Measurements from ENCODE around the gene TAS1R3.
A peak's percentile ranks its signal among the peaks of the same experiment; 100 is the strongest.

The TAS1R3 gene

DNA sequence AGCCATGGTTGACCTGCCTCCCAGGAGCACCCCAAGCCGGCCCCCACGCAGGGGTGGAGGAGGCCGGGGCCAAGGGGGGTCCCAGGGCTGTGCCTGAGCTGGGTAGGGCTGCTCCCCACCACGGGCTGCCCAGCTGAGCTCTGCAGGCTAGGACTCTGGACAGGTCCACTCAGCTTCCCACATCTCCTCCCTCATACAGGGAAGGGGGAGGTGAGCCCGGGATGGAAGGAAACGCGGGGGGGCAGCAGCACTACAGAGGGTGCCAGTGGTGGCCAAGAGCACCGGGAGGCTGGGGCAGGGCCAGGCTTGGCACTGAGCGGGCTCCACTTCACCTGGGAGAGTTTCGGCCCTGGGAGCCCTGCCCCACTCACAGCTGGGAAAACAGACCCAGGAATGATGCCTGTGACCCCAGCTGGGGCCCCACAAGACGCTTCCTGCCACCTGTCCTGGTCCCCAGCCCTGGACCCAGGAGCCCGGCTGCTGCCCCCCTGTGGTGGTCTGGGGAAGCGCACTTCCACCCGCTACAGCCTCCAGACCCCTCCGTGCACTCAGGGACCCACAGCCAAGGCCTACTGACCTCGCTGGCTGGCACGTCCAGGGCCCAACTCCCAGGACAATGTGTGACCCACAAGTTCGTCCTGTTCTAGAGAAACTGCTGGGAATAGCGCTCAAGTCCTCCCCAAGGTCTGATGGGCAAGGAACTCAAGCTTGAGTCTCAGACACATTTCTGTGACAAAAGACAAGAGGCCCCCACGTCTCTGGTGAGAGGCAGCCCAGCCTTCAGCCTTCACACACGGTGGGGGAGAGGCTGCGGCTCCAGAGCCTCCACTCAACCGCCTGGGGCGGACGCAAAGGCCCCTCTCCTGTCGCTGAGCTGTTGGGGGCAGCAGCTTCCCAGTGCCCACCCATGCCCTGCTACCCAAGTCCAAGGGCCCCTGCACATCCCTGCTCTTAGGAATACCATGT is 40.9 kb downstream of the TAS1R3 start:
- DNase-seq, result no peak

DNA sequence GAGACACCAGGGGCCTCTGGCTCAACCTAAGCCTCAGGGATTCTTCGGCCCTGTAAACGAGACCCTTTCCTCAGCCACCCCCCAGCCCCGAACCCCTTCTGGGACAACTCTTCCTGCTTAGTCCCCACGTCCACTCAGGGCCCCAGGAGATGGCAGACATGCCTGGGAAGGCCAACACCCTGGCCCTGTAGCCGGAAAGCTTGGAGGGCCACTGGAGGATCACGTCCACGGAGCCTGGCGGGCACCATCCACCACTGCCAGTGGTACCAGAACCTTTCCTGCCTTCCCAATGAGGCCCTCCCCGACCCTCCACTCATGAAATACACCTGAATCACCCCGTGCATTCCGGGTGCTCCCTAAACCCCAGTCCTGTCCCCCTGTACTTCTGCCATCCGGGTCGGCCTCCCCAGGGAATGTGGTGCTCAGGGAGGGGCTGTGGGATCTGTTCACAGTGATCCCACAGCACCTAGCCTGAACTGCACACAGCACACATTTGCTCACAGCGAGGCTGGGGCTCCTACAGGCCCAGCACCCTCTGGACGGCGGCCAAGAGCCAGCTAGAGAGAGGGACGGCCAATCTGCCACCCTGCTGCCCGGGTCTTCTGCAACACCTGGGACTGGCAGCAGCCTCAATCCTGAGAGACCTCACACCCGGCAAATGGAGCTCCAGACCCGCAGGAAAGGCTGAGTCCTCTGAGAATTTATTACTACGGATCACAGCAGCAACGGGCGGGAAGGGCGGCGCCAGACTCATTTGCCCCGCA is 42.2 kb downstream of the TAS1R3 start:
- no peak for DNase-seq

DNA sequence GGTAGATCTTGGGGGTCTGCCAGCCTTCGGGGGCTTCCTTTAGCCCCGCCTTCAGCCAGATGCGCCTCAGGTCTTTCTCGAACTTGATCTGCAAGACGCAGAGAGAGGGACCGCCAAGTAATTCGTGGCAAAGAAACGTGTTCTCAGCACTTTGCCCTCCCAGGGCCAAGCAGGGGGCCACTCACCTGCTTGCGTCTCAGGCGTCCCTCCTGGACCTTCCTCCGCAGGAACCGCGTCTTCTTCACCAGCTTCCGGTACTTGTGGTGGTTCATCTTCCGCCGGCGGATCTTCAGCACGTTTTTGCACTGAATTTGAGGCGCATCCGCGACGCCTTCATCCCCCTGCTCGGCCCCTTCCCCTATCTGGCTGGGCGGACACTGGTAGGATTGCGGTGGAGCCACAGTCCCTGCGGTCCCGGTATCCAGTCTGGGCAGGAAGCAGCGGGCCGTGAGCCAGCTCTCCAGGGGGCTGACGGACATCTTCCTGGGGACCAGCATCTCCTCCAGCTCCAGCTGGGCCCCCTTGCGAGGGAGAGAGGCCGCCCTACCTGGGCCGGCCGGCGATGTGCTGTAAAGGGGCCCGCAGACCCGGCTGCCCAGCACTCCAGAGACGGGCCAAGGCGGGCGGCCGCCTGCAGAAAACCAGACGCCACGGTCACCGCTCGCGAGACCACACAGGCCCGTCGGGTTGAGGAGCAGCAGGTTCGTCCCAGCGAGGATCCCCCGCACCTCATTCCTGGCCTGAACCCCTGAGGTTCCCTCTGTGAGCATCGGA is 42.9 kb downstream of the TAS1R3 start:
- no peak for DNase-seq

DNA sequence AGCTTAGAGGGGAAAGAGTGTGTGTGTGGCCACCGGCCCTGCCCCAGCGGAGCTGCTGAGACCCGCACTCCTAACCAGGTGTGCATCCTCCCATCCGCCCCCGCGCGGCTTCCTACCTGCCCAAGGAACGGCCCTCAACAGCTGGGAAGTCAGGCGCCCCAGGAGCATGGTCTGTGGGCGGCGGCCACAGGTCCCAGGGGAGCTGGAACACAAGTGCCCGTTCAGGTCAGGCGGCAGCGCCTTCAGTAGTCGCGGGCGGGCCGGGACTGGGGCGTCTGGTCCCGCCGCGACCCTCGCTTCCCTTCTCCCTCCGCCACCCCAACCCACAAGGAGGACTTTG is 43.5 kb downstream of the TAS1R3 start:
- DNase-seq, result no peak

DNA sequence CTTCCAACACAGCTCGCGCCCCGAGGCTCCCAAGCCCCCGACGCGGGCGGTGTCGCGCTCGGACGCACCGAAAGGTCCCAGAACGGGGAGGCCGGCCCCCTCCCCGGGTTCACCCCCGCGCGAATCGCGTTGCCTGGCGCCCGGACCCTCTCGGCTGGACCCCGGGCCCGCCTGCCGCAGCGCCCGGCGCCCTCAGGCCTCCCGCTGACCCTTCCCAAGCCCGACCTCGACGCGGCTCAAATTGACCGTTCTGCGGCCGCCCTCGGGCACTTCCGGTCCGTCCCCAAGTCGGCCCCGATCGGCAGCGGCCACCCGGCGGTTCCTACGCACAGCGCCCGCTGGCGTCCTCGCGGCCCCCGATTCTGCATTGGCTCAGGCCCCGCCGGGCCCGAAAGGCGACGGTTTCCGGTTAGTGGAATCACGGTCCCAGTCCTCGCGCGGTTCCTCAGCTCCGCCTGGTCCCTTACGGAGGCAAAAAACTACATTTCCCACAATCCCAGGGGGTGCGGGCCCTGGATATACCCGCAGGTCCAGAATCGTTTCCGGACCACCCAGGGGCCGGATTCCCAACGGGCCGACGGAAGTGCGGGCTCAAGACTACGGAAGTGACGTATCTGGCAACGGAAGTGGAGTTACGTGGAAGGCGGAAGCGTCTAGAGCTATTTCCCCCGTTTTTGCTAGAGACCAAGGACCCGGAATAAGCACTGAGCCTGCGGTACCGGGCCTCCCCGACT is 44.0 kb downstream of the TAS1R3 start, which contains the start of gene AURKAIP1:
Gene AURKAIP1, minus strand, starts transcription at position 279 of the 734 bp plus-strand sequence. CDS start 451 bp downstream, outside the sequence.
- DNase-seq, result peak; percentile 99

DNA sequence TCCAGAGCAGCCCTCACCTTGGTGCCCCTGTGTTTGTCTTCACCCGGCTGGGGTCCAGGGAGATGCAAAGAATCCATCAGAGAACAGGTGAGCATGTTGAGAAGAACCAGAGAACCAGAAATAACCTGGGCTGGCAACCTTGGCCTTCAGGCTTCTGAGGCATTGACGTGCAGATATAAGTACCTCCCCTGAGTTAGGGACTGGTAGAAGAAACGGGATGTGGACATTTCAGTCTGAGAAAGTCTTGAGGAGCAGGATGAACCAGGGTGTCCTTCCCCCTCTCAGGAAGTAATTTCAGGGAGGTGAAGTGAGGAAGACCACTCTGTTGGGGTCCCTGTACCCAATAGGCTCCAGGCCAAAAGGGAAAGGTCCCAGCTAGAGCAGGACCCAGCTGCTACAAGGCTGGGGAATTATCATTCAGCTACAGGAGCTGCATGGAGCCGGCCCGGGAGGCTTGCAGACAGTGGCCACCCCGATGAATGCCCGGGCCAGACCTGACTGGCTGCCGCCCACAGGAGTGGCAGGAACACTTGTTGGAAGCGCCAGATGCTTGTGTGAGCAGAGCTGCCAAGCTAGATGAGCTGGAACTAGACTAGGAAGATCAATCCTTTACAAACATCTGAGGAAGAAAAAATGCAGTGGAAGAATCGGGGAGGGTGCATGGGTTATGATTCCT is 45.6 kb downstream of the TAS1R3 start:
- DNase-seq, result no peak

DNA sequence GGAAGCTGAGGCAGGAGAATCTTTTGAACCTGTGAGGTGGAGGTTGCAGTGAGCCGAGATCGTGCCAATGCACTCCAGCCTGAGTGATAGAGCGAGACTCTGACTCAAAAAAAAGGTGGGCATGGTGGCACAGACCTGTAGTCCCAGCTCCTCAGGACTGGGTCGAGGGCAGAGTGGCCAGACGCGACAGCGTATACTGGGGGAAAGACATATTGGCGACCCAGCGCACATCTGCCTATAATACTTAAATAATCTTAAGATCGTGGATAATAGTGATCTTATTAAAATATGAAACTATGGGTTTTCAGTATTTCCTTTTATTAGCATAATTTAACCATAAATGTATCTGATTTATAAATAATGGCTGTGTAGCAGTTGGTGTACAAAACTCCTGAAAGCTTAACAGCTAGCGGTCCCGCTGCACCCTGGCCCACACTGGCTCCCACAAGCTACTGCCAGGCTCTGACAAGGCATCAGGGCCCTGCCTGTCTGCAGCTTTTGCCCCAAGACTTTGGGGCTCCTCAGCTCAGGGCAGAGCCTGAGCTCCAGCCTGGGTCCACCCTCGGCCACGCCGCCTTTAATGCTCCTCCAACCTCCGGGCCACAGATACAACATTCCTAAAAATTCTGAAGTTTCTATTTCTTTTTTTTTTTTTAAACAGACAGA is 46.6 kb downstream of the TAS1R3 start:
- no peak for DNase-seq

DNA sequence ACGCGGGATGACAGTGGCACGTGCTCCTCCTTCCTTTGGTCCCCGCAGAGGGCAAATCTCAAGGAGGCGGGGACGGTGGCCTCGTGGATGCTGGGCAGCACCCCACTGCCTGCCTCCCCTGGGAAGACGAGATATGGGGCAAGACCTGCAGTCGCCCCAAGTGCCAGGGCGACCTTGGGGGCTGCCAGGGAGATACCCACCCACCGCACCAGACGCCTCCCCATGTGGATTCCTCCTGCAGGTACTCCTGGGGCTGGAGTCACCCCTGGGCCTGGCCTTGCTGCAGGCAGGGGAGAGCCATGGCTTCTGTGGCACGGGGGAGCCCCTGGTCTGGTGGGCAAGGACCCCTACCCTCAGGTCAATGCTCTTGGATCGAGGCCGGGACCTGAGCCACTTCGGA is 49.8 kb downstream of the TAS1R3 start:
- no peak for DNase-seq

DNA sequence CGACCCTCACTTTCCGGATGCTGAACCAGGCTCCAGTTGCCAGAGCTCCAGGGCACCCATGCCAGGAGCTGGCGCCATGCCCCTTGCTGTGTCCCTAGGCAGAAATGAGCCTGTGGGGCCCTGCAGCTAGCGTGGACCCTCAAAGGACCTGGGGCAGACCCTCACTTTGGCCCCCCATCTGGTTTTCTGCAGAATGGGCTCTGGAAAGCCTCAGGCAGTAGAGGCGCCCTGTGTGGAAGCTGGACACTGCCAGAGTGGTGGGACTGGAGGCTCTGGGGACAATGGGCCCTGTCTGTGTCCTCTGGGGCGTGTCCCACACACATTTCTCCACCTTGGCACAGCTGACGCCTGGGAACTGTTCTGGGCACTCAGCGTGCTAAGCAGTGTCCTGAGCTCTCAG is 50.2 kb downstream of the TAS1R3 start:
- DNase-seq, result no peak
